Fibroblast of the conjunctiva (primary cell): ENCODE measurements around the gene GNAO1.
A peak's percentile ranks its signal among the peaks of the same experiment; 100 is the strongest.
"Not testable (repeated sequence)": the region's sequence is repeated elsewhere in the genome, so short reads cannot be mapped to it uniquely, and the experiment has no call there.

Experiments used
- DNase-seq: peaks from one replicate; pipeline ENCODE4 v3.0.0-alpha.2; 2010; ENCODE audit warnings: low read depth

The GNAO1 gene

GRCh38 chr16:56366945-56367344, 175.7 kb downstream of the GNAO1 start:
- no peak for DNase-seq

GRCh38 chr16:56367764-56368163, 176.5 kb downstream of the GNAO1 start:
- no peak for DNase-seq

GRCh38 chr16:56368545-56368944, 177.3 kb downstream of the GNAO1 start:
- DNase-seq = no peak

- DNase-seq = no peak
These were observed 177.9 kb downstream of the GNAO1 start for GRCh38 chr16:56369202-56369601.

- peak; percentile 10 for DNase-seq
These were observed 179.0 kb downstream of the GNAO1 start for GRCh38 chr16:56370185-56370874.

GRCh38 chr16:56370875-56371659, 179.8 kb downstream of the GNAO1 start:
- peak; percentile 24 for DNase-seq

- DNase-seq = no peak
These were observed 180.3 kb downstream of the GNAO1 start for GRCh38 chr16:56371660-56371937.

DNA sequence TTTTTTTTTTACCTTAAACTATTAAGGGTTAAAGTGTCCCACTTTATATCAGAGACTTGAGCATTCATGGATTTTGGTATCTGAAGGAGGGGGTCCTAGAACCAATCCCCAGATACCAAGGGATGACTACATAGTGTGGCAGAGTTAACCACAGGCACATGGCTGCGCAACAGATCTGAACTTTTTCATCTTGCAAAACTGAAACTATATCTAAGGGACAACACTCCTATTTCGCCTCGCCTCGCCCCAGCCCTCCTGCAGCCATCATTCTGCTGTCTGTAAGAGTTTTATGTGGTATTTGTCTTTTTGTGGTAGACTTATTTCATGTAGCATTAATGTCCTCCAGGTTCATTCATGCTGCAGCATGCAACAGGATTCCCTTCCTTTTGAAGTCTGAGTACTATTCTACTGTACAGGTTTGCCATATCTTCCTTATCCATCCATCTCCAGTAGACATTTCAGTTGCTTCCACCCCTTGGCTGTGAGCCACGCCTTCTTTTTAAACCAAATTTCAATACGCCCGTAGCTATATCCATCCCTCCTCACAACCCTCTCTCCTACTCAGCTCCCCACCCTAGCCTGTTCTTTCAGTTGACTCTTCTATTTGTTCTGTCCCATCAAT, 180.8 kb downstream of the GNAO1 start:
- no peak for DNase-seq

- DNase-seq = no peak
These were observed 181.7 kb downstream of the GNAO1 start for GRCh38 chr16:56373003-56373402.

- DNase-seq = not testable (repeated sequence)
These were observed 184.5 kb downstream of the GNAO1 start for GRCh38 chr16:56375792-56376191.

DNA sequence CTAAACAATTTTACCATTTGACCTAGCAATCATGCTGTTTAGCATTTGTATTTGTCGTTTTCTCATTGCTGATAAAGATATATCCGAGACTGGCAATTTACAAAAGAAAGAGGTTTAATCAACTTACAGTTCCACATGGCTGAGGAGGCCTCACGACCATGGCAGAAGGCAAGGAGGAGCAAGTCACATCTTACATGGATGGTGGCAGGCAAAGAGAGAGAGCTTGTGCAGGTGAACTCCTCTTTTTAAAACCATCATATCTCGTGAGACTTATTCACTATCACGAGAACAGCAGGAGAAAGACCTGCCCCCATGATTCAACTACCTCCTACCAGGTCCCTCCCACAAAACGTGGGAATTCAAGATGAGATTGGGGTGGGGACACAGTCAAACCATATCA, 187.8 kb downstream of the GNAO1 start:
- not testable (repeated sequence) for DNase-seq

GRCh38 chr16:56380778-56381485, 189.6 kb downstream of the GNAO1 start:
- DNase-seq = not testable (repeated sequence)

GRCh38 chr16:56382459-56382858, 191.2 kb downstream of the GNAO1 start:
- DNase-seq = no peak

GRCh38 chr16:56382901-56383355, 191.6 kb downstream of the GNAO1 start:
- DNase-seq = no peak

- no peak for DNase-seq
These were observed 192.9 kb downstream of the GNAO1 start for GRCh38 chr16:56384074-56384721.

GRCh38 chr16:56387396-56387795, 196.1 kb downstream of the GNAO1 start:
- no peak for DNase-seq

DNA sequence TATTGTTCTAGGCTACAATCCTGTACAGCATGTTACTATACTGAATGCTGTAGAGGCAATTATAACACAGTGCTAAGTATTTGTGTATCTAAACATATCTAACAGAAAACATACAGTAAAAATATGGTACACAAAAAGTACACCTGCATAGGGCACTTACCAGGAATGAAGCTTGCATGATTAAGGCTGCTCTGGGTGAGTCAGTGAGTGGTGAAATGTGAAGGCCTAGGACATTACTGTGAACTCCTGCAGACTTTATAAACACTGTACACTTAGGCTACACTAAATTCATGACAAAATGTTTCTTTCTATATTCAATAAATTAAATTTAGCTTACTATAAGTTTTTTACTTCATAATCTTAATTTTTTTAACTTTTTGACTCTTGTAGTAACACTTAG, 196.9 kb downstream of the GNAO1 start:
- no peak for DNase-seq

- peak; percentile 70 for DNase-seq
These were observed 198.3 kb downstream of the GNAO1 start for GRCh38 chr16:56389554-56389953.

- DNase-seq = not testable (repeated sequence)
These were observed 205.4 kb downstream of the GNAO1 start for GRCh38 chr16:56396724-56397123.

DNA sequence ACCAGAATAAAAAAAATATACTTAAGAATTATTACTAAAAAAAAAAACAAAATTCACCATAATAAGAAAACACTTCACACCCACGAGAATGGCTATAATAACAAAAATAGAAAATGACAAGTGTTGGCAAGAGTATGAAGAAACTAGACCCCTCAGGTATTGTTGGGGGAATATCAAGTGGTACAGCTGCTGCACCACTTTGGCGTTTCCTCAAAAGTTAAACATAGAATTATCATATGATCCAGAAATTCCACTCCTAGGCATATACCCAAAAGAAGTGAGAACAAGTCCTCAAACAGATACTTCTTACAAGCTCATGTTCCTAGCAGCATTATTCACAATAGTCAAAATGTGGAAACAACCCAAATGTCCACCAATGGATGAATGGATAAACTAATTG, 207.8 kb downstream of the GNAO1 start:
- DNase-seq = no peak

GRCh38 chr16:56399486-56399885, 208.2 kb downstream of the GNAO1 start:
- no peak for DNase-seq

- DNase-seq = no peak
These were observed 209.2 kb downstream of the GNAO1 start for GRCh38 chr16:56400458-56400857.
